HEK293 (cell line): ENCODE data around the gene KPTN.

Experiments
- GLIS2 ChIP-seq: fragments of 450-650 bp; formaldehyde crosslinking; IDR thresholded peaks from 2 replicates; pipeline ENCODE4 v1.5.1; 2016; ENCODE audit warnings: missing biosample characterization, missing genetic modification characterization
- IKZF3 ChIP-seq: fragments of 450-650 bp; IDR thresholded peaks from 2 replicates; pipeline ENCODE4 v1.5.0; 2018; ENCODE audit warnings: missing biosample characterization, mild to moderate bottlenecking, missing genetic modification characterization, moderate library complexity
- KLF16 ChIP-seq: fragments of 450-650 bp; formaldehyde crosslinking; IDR thresholded peaks from 2 replicates; pipeline ENCODE4 v1.5.1; 2017; ENCODE audit warnings: missing biosample characterization, missing genetic modification characterization
- SP3 ChIP-seq: fragments of 450-650 bp; formaldehyde crosslinking; IDR thresholded peaks from 2 replicates; pipeline ENCODE4 v1.5.1; 2016; ENCODE audit warnings: missing biosample characterization, missing genetic modification characterization
- YY2 ChIP-seq: fragments of 450-650 bp; formaldehyde crosslinking; IDR thresholded peaks from 2 replicates; pipeline ENCODE4 v1.5.1; 2016; ENCODE audit warnings: missing biosample characterization, missing genetic modification characterization
- ZBTB48 ChIP-seq: fragments of 450-650 bp; formaldehyde crosslinking; IDR thresholded peaks from 2 replicates; pipeline ENCODE4 v1.5.1; 2016; ENCODE audit warnings: missing biosample characterization, missing genetic modification characterization
- ZNF112 ChIP-seq: fragments of 450-650 bp; formaldehyde crosslinking; IDR thresholded peaks from 2 replicates; pipeline ENCODE4 v1.5.0; 2017; ENCODE audit warnings: missing biosample characterization, missing genetic modification characterization
- ZNF175 ChIP-seq: fragments of 450-650 bp; formaldehyde crosslinking; IDR thresholded peaks from 2 replicates; pipeline ENCODE4 v1.5.1; 2016; ENCODE audit warnings: missing biosample characterization, missing genetic modification characterization
- ZNF202 ChIP-seq: fragments of 450-650 bp; formaldehyde crosslinking; IDR thresholded peaks from 2 replicates; pipeline ENCODE4 v1.5.1; 2016; ENCODE audit warnings: missing biosample characterization, missing genetic modification characterization, borderline replicate concordance
- ZNF214 ChIP-seq: fragments of 450-650 bp; formaldehyde crosslinking; IDR thresholded peaks from 2 replicates; pipeline ENCODE4 v1.5.1; 2017; ENCODE audit warnings: missing biosample characterization, mild to moderate bottlenecking, missing genetic modification characterization, borderline replicate concordance
- ZNF274 ChIP-seq, 2 experiments: fragments of 200-500 bp in 1 of 2; fragments of 450-650 bp in 1 of 2; sonication (Bioruptor generic) in 1 of 2; formaldehyde crosslinking in 1 of 2; IDR thresholded peaks; 2 replicates each; pipeline versions ENCODE4 v1.5.1 to v1.6.1; 2014 to 2016; ENCODE audit warnings: borderline replicate concordance in 1 of 2, inconsistent platforms in 1 of 2, low read length in 1 of 2, missing biosample characterization in 1 of 2, missing genetic modification characterization in 1 of 2
- ZNF324 ChIP-seq: fragments of 450-650 bp; formaldehyde crosslinking; IDR thresholded peaks from 2 replicates; pipeline ENCODE4 v1.5.1; 2016; ENCODE audit warnings: missing biosample characterization, missing genetic modification characterization
- ZNF426 ChIP-seq: fragments of 450-650 bp; formaldehyde crosslinking; IDR thresholded peaks from 2 replicates; pipeline ENCODE4 v1.5.1; 2017; ENCODE audit warnings: missing biosample characterization, missing genetic modification characterization, mild to moderate bottlenecking, inconsistent platforms, moderate library complexity
- ZNF501 ChIP-seq: fragments of 450-650 bp; formaldehyde crosslinking; IDR thresholded peaks from 2 replicates; pipeline ENCODE4 v1.5.1; 2016; ENCODE audit warnings: missing biosample characterization, missing genetic modification characterization
- ZNF521 ChIP-seq: fragments of 450-650 bp; formaldehyde crosslinking; IDR thresholded peaks from 2 replicates; pipeline ENCODE4 v1.5.1; 2017; ENCODE audit warnings: missing biosample characterization, mild to moderate bottlenecking, missing genetic modification characterization
- ZNF544 ChIP-seq: fragments of 450-650 bp; formaldehyde crosslinking; IDR thresholded peaks from 2 replicates; pipeline ENCODE4 v1.5.0; 2017; ENCODE audit warnings: missing biosample characterization, missing genetic modification characterization
- ZNF707 ChIP-seq: fragments of 450-650 bp; formaldehyde crosslinking; IDR thresholded peaks from 2 replicates; pipeline ENCODE4 v1.5.1; 2016; ENCODE audit warnings: missing biosample characterization, missing genetic modification characterization
- ZNF785 ChIP-seq: fragments of 450-650 bp; formaldehyde crosslinking; IDR thresholded peaks from 2 replicates; pipeline ENCODE4 v1.5.1; 2016; ENCODE audit warnings: missing biosample characterization, missing genetic modification characterization
- TF ChIP-seq, protein P1 (sequence below): fragments of 450-650 bp; IDR thresholded peaks from 2 replicates; pipeline ENCODE4 v1.5.1; 2018; ENCODE audit warnings: missing biosample characterization, mild to moderate bottlenecking, missing genetic modification characterization
- TF ChIP-seq, protein P2 (sequence below): fragments of 450-650 bp; formaldehyde crosslinking; IDR thresholded peaks from 2 replicates; pipeline ENCODE4 v1.5.1; 2017; ENCODE audit warnings: missing biosample characterization, missing genetic modification characterization
- TF ChIP-seq, protein P3 (sequence below): fragments of 450-650 bp; formaldehyde crosslinking; IDR thresholded peaks from 2 replicates; pipeline ENCODE4 v1.5.1; 2017; ENCODE audit warnings: missing biosample characterization, missing genetic modification characterization
- TF ChIP-seq, protein P4 (sequence below): fragments of 450-650 bp; formaldehyde crosslinking; IDR thresholded peaks from 2 replicates; pipeline ENCODE4 v1.5.1; 2016; ENCODE audit warnings: missing biosample characterization, missing genetic modification characterization
- TF ChIP-seq, protein P5 (sequence below): fragments of 450-650 bp; formaldehyde crosslinking; conservative IDR thresholded peaks from 2 replicates; pipeline ENCODE4 v1.5.1; 2016; ENCODE audit warnings: low read depth, missing biosample characterization, missing genetic modification characterization

Gene KPTN

DNA sequence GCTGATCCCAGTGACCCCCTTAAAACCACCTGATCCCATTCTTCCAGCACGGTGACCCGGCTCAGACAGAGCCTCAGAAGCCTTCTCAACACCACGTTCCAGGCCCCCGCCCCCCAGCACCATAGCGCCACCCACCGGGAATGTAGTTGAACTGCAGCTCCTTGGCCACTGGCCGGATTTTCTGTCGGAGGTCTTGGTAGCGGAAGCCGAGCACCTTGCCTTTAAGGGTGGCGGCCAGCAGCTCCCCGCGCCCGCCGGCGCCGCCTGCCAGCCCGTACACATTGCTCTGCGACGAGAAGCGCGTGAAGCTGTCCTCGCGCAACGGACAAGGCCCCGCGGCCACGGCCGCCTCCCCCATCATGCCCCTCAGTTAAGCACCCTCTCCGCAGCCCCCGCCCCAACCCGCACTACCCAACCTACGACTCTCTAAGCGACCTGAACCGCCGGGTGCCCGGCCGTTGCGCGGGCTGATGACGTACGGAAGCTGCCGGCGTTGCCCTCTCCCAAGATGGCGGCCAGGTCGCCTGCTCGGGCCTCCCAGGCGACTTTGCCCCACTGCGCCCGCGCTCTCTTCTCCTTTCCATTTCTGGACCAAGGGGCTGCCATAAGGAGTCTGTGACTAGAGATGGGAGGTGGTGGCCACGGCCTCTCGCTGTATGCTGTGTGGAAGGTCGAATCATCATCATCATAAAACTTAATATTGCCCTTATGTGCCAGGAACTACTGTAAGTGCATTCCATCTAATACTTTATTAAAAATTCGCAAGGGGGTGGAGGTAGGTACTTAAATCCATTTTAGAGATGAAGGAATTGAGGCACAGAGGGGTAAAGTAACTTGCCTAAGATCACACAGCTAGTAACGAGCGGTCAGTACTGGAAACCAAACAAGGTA, at the start of gene KPTN (continued):
- TF ChIP-seq ZNF707 (tag by site-specific recombination) = no peak
- TF ChIP-seq, protein P1, sequence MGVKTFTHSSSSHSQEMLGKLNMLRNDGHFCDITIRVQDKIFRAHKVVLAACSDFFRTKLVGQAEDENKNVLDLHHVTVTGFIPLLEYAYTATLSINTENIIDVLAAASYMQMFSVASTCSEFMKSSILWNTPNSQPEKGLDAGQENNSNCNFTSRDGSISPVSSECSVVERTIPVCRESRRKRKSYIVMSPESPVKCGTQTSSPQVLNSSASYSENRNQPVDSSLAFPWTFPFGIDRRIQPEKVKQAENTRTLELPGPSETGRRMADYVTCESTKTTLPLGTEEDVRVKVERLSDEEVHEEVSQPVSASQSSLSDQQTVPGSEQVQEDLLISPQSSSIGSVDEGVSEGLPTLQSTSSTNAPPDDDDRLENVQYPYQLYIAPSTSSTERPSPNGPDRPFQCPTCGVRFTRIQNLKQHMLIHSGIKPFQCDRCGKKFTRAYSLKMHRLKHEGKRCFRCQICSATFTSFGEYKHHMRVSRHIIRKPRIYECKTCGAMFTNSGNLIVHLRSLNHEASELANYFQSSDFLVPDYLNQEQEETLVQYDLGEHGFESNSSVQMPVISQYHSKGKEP (tag by site-specific recombination) = 0 out of 2 replicates have a peak, but pooled peaks have one; percentile 8
- TF ChIP-seq ZNF274 (IDR thresholded peaks at IDR 0.05; ENCODE audit: low read length) = no peak
- TF ChIP-seq ZNF274 (tag by site-specific recombination; IDR thresholded peaks at IDR 0.05; ENCODE audit: borderline replicate concordance) = no peak
- TF ChIP-seq, protein P2, sequence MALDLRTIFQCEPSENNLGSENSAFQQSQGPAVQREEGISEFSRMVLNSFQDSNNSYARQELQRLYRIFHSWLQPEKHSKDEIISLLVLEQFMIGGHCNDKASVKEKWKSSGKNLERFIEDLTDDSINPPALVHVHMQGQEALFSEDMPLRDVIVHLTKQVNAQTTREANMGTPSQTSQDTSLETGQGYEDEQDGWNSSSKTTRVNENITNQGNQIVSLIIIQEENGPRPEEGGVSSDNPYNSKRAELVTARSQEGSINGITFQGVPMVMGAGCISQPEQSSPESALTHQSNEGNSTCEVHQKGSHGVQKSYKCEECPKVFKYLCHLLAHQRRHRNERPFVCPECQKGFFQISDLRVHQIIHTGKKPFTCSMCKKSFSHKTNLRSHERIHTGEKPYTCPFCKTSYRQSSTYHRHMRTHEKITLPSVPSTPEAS (tag by site-specific recombination) = peak; percentile 57; the same call in 1 of the 2 replicates
- TF ChIP-seq ZNF214 = no peak
- no peak for TF ChIP-seq ZNF544 (tag by site-specific recombination)
- TF ChIP-seq, protein P3, sequence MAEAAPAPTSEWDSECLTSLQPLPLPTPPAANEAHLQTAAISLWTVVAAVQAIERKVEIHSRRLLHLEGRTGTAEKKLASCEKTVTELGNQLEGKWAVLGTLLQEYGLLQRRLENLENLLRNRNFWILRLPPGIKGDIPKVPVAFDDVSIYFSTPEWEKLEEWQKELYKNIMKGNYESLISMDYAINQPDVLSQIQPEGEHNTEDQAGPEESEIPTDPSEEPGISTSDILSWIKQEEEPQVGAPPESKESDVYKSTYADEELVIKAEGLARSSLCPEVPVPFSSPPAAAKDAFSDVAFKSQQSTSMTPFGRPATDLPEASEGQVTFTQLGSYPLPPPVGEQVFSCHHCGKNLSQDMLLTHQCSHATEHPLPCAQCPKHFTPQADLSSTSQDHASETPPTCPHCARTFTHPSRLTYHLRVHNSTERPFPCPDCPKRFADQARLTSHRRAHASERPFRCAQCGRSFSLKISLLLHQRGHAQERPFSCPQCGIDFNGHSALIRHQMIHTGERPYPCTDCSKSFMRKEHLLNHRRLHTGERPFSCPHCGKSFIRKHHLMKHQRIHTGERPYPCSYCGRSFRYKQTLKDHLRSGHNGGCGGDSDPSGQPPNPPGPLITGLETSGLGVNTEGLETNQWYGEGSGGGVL = peak; percentile 38; the same call in 1 of the 2 replicates
- TF ChIP-seq ZNF521 = no peak
- no peak for TF ChIP-seq ZNF175 (tag by site-specific recombination)
- TF ChIP-seq, protein P4, sequence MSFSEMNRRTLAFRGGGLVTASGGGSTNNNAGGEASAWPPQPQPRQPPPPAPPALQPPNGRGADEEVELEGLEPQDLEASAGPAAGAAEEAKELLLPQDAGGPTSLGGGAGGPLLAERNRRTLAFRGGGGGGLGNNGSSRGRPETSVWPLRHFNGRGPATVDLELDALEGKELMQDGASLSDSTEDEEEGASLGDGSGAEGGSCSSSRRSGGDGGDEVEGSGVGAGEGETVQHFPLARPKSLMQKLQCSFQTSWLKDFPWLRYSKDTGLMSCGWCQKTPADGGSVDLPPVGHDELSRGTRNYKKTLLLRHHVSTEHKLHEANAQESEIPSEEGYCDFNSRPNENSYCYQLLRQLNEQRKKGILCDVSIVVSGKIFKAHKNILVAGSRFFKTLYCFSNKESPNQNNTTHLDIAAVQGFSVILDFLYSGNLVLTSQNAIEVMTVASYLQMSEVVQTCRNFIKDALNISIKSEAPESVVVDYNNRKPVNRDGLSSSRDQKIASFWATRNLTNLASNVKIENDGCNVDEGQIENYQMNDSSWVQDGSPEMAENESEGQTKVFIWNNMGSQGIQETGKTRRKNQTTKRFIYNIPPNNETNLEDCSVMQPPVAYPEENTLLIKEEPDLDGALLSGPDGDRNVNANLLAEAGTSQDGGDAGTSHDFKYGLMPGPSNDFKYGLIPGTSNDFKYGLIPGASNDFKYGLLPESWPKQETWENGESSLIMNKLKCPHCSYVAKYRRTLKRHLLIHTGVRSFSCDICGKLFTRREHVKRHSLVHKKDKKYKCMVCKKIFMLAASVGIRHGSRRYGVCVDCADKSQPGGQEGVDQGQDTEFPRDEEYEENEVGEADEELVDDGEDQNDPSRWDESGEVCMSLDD (tag by site-specific recombination) = peak; percentile 60
- no peak for TF ChIP-seq ZNF202 (tag by site-specific recombination)
- TF ChIP-seq ZBTB48 (tag by site-specific recombination) = peak; percentile 19; the same call in 1 of the 2 replicates
- peak; percentile 97 for TF ChIP-seq SP3
- TF ChIP-seq ZNF501 (tag by site-specific recombination) = peak; percentile 96
- peak; percentile 91 for TF ChIP-seq ZNF324 (tag by site-specific recombination)
- peak; percentile 36; the same call in 1 of the 2 replicates for TF ChIP-seq GLIS2
- TF ChIP-seq YY2 (tag by site-specific recombination) = peak; percentile 98
- TF ChIP-seq ZNF112 (tag by site-specific recombination) = no peak
- TF ChIP-seq IKZF3 (tag by site-specific recombination) = no peak
- TF ChIP-seq KLF16 (tag by site-specific recombination) = peak; percentile 89
- TF ChIP-seq, protein P5, sequence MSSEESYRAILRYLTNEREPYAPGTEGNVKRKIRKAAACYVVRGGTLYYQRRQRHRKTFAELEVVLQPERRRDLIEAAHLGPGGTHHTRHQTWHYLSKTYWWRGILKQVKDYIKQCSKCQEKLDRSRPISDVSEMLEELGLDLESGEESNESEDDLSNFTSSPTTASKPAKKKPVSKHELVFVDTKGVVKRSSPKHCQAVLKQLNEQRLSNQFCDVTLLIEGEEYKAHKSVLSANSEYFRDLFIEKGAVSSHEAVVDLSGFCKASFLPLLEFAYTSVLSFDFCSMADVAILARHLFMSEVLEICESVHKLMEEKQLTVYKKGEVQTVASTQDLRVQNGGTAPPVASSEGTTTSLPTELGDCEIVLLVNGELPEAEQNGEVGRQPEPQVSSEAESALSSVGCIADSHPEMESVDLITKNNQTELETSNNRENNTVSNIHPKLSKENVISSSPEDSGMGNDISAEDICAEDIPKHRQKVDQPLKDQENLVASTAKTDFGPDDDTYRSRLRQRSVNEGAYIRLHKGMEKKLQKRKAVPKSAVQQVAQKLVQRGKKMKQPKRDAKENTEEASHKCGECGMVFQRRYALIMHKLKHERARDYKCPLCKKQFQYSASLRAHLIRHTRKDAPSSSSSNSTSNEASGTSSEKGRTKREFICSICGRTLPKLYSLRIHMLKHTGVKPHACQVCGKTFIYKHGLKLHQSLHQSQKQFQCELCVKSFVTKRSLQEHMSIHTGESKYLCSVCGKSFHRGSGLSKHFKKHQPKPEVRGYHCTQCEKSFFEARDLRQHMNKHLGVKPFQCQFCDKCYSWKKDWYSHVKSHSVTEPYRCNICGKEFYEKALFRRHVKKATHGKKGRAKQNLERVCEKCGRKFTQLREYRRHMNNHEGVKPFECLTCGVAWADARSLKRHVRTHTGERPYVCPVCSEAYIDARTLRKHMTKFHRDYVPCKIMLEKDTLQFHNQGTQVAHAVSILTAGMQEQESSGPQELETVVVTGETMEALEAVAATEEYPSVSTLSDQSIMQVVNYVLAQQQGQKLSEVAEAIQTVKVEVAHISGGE = peak; percentile 53
- TF ChIP-seq ZNF426 (tag by site-specific recombination) = no peak
- TF ChIP-seq ZNF785 (tag by site-specific recombination) = 0 out of 2 replicates have a peak, but pooled peaks have one; percentile 50
